SK-N-SH treated with all-trans-retinoic acid at 6 μM for 48 hours (cell line): ENCODE measurements around the gene TSHZ3.

Source experiments
- ATAC-seq: fragments of 200-7000 bp; cut with Tn5 transposase; 3 replicates; pipeline ENCODE4 v1.9.1; 2020; ENCODE audit warnings: mild to moderate bottlenecking, moderate library complexity
- ARNTL ChIP-seq: fragments of 450-650 bp; formaldehyde crosslinking; IDR thresholded peaks from 2 replicates; pipeline ENCODE4 v1.5.0; 2020; ENCODE audit warnings: low read depth, mild to moderate bottlenecking, moderate library complexity, borderline replicate concordance
- BACH2 ChIP-seq: fragments of 250-450 bp; sonication (Bioruptor Pico); IDR thresholded peaks from 2 replicates; pipeline ENCODE4 v1.9.0; 2021; ENCODE audit warnings: mild to moderate bottlenecking, borderline replicate concordance
- ESRRG ChIP-seq: fragments of 250-450 bp; sonication (Bioruptor Pico); IDR thresholded peaks from 2 replicates; pipeline ENCODE4 v1.6.1; 2021; ENCODE audit warnings: mild to moderate bottlenecking
- ISL1 ChIP-seq: fragments of 250-450 bp; sonication (Bioruptor Pico); IDR thresholded peaks from 2 replicates; pipeline ENCODE4 v2.1.2; 2022; ENCODE audit warnings: mild to moderate bottlenecking, moderate library complexity
- OSR1 ChIP-seq: fragments of 250-450 bp; sonication (Bioruptor Pico); IDR thresholded peaks from 2 replicates; pipeline ENCODE4 v1.8.0; 2022; ENCODE audit warnings: moderate library complexity, mild to moderate bottlenecking, inconsistent platforms
- PPARA ChIP-seq: fragments of 250-450 bp; sonication (Bioruptor Pico); IDR thresholded peaks from 2 replicates; pipeline ENCODE4 v1.5.0; 2020; ENCODE audit warnings: mild to moderate bottlenecking, borderline replicate concordance
- RARB ChIP-seq: fragments of 250-450 bp; sonication (Bioruptor Pico); IDR thresholded peaks from 2 replicates; pipeline ENCODE4 v1.8.0; 2021; ENCODE audit warnings: mild to moderate bottlenecking, moderate library complexity
- SNAI2 ChIP-seq: fragments of 250-450 bp; sonication (Bioruptor Pico); IDR thresholded peaks from 2 replicates; pipeline ENCODE4 v1.5.0; 2020; ENCODE audit warnings: mild to moderate bottlenecking, moderate library complexity
- TOX ChIP-seq: fragments of 250-450 bp; sonication (Bioruptor Pico); IDR thresholded peaks from 2 replicates; pipeline ENCODE4 v1.8.0; 2021; ENCODE audit warnings: mild to moderate bottlenecking, moderate library complexity, borderline replicate concordance
- ZC3H10 ChIP-seq: fragments of 250-450 bp; sonication (Bioruptor Pico); IDR thresholded peaks from 2 replicates; pipeline ENCODE4 v1.5.1; 2021; ENCODE audit warnings: mild to moderate bottlenecking, moderate library complexity
- ZFP30 ChIP-seq: fragments of 450-650 bp; formaldehyde crosslinking; IDR thresholded peaks from 2 replicates; pipeline ENCODE4 v1.5.0; 2022; ENCODE audit warnings: mild to moderate bottlenecking, moderate library complexity
- ZNF565 ChIP-seq: fragments of 450-650 bp; formaldehyde crosslinking; conservative IDR thresholded peaks from 2 replicates; pipeline ENCODE4 v1.5.0; 2020; ENCODE audit warnings: low read depth, mild to moderate bottlenecking, moderate library complexity
- ZNF70 ChIP-seq: fragments of 450-650 bp; formaldehyde crosslinking; IDR thresholded peaks from 2 replicates; pipeline ENCODE4 v1.5.0; 2020; ENCODE audit warnings: mild to moderate bottlenecking, moderate library complexity
- ZNF8 ChIP-seq: fragments of 450-650 bp; formaldehyde crosslinking; IDR thresholded peaks from 2 replicates; pipeline ENCODE4 v1.5.0; 2020; ENCODE audit warnings: mild to moderate bottlenecking, moderate library complexity
- TF ChIP-seq, protein P1 (sequence below): fragments of 250-450 bp; sonication (Bioruptor Pico); IDR thresholded peaks from 2 replicates; pipeline ENCODE4 v1.8.0; 2020; ENCODE audit warnings: mild to moderate bottlenecking, moderate library complexity, borderline replicate concordance
- TF ChIP-seq, protein P2 (sequence below): fragments of 250-450 bp; sonication (Bioruptor Pico); IDR thresholded peaks from 2 replicates; pipeline ENCODE4 v1.5.0; 2020; ENCODE audit warnings: mild to moderate bottlenecking, moderate library complexity
- TF ChIP-seq, protein P3 (sequence below): fragments of 250-450 bp; sonication (Bioruptor Pico); IDR thresholded peaks from 2 replicates; pipeline ENCODE4 v1.5.1; 2021; ENCODE audit warnings: mild to moderate bottlenecking, moderate library complexity
- TF ChIP-seq, protein P4 (sequence below): fragments of 250-450 bp; sonication (Bioruptor Pico); IDR thresholded peaks from 2 replicates; pipeline ENCODE4 v1.5.1; 2020; ENCODE audit warnings: low read depth, mild to moderate bottlenecking, moderate library complexity
- TF ChIP-seq, protein P5 (sequence below): fragments of 250-450 bp; sonication (Bioruptor Pico); IDR thresholded peaks from 2 replicates; pipeline ENCODE4 v1.8.0; 2021; ENCODE audit warnings: low read depth, mild to moderate bottlenecking, moderate library complexity, borderline replicate concordance

The TSHZ3 gene

DNA sequence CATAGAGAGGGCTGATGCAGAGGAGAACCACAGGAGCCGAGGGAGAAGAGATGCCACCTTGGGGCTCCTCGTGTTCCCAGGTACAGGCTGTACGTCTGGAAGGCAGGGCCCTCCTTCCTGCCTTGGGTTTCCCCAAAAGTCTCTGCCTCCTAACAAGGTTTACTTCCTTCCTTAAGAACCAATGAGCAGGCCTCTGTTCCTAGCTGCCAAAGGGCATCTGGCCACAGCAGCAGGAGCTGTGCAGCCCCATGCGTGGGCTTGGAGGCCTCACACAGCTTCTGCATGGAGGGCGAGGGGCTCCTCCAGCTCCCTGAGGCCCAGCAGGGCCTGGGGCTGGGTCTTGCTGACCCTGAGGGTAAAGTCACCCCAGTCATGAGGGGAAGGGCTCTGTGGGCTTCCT lies 40.6 kb upstream of the TSHZ3 start:
- TF ChIP-seq PPARA (CRISPR knock-in tag) (no peak), ZC3H10 (no peak), ISL1 (CRISPR knock-in tag) (no peak), OSR1 (CRISPR knock-in tag) (no peak), RARB (CRISPR knock-in tag) (no peak), BACH2 (CRISPR knock-in tag) (no peak), ESRRG (CRISPR knock-in tag) (no peak), ZNF70 (CRISPR knock-in tag) (no peak), ARNTL (CRISPR knock-in tag) (no peak), TOX (CRISPR knock-in tag) (no peak), ZNF8 (CRISPR knock-in tag) (no peak), SNAI2 (CRISPR knock-in tag) (no peak)
- TF ChIP-seq, protein P1, sequence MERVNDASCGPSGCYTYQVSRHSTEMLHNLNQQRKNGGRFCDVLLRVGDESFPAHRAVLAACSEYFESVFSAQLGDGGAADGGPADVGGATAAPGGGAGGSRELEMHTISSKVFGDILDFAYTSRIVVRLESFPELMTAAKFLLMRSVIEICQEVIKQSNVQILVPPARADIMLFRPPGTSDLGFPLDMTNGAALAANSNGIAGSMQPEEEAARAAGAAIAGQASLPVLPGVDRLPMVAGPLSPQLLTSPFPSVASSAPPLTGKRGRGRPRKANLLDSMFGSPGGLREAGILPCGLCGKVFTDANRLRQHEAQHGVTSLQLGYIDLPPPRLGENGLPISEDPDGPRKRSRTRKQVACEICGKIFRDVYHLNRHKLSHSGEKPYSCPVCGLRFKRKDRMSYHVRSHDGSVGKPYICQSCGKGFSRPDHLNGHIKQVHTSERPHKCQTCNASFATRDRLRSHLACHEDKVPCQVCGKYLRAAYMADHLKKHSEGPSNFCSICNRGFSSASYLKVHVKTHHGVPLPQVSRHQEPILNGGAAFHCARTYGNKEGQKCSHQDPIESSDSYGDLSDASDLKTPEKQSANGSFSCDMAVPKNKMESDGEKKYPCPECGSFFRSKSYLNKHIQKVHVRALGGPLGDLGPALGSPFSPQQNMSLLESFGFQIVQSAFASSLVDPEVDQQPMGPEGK, result no peak
- TF ChIP-seq, protein P2, sequence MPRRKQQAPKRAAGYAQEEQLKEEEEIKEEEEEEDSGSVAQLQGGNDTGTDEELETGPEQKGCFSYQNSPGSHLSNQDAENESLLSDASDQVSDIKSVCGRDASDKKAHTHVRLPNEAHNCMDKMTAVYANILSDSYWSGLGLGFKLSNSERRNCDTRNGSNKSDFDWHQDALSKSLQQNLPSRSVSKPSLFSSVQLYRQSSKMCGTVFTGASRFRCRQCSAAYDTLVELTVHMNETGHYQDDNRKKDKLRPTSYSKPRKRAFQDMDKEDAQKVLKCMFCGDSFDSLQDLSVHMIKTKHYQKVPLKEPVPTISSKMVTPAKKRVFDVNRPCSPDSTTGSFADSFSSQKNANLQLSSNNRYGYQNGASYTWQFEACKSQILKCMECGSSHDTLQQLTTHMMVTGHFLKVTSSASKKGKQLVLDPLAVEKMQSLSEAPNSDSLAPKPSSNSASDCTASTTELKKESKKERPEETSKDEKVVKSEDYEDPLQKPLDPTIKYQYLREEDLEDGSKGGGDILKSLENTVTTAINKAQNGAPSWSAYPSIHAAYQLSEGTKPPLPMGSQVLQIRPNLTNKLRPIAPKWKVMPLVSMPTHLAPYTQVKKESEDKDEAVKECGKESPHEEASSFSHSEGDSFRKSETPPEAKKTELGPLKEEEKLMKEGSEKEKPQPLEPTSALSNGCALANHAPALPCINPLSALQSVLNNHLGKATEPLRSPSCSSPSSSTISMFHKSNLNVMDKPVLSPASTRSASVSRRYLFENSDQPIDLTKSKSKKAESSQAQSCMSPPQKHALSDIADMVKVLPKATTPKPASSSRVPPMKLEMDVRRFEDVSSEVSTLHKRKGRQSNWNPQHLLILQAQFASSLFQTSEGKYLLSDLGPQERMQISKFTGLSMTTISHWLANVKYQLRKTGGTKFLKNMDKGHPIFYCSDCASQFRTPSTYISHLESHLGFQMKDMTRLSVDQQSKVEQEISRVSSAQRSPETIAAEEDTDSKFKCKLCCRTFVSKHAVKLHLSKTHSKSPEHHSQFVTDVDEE (CRISPR knock-in tag), result no peak
- TF ChIP-seq, protein P3, sequence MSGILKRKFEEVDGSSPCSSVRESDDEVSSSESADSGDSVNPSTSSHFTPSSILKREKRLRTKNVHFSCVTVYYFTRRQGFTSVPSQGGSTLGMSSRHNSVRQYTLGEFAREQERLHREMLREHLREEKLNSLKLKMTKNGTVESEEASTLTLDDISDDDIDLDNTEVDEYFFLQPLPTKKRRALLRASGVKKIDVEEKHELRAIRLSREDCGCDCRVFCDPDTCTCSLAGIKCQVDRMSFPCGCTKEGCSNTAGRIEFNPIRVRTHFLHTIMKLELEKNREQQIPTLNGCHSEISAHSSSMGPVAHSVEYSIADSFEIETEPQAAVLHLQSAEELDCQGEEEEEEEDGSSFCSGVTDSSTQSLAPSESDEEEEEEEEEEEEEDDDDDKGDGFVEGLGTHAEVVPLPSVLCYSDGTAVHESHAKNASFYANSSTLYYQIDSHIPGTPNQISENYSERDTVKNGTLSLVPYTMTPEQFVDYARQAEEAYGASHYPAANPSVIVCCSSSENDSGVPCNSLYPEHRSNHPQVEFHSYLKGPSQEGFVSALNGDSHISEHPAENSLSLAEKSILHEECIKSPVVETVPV (CRISPR knock-in tag), result no peak
- TF ChIP-seq, protein P4, sequence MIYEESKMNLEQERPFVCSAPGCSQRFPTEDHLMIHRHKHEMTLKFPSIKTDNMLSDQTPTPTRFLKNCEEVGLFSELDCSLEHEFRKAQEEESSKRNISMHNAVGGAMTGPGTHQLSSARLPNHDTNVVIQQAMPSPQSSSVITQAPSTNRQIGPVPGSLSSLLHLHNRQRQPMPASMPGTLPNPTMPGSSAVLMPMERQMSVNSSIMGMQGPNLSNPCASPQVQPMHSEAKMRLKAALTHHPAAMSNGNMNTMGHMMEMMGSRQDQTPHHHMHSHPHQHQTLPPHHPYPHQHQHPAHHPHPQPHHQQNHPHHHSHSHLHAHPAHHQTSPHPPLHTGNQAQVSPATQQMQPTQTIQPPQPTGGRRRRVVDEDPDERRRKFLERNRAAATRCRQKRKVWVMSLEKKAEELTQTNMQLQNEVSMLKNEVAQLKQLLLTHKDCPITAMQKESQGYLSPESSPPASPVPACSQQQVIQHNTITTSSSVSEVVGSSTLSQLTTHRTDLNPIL (CRISPR knock-in tag), result no peak
- TF ChIP-seq, protein P5, sequence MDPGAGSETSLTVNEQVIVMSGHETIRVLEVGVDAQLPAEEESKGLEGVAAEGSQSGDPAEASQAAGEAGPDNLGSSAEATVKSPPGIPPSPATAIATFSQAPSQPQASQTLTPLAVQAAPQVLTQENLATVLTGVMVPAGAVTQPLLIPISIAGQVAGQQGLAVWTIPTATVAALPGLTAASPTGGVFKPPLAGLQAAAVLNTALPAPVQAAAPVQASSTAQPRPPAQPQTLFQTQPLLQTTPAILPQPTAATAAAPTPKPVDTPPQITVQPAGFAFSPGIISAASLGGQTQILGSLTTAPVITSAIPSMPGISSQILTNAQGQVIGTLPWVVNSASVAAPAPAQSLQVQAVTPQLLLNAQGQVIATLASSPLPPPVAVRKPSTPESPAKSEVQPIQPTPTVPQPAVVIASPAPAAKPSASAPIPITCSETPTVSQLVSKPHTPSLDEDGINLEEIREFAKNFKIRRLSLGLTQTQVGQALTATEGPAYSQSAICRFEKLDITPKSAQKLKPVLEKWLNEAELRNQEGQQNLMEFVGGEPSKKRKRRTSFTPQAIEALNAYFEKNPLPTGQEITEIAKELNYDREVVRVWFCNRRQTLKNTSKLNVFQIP (CRISPR knock-in tag), result no peak
- TF ChIP-seq, all 23 proteins: peak for 0

DNA sequence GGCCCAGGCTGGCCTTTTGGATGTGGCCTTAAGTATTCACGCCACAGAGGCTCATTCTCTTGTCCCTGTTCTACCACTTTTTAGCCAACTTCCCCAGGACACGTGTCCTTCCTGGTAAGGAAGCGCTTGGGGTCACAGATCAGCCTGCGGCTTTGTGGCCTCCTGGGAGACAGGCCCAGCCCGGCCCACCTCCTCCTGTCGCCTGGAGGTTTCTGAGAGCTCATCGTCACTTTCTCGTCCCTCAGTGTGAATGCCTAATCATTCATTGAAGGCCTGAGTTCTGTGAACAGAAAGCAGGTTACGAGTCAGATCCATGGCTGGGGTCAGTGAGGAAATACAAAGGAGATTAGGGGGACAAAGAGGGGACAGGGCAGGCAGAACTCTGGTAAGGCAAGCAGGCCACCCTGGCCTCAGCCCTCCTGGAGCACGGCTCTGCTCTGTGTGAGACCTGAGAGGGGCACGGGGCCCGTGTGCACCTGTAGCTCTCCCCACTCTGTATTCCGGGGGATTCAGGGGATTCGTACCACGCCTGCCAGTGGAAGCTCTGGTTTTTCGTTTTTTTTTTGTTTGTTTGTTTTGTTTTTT lies 38.6 kb upstream of the TSHZ3 start:
- no peak for ATAC-seq

More for the DNA sequence above, 40.6 kb upstream of the TSHZ3 start:
- ATAC-seq, result no peak

More for the DNA sequence above, 38.6 kb upstream of the TSHZ3 start:
- TF ChIP-seq ZC3H10 (no peak), ZNF8 (CRISPR knock-in tag) (no peak), RARB (CRISPR knock-in tag) (no peak), BACH2 (CRISPR knock-in tag) (no peak), ZNF565 (CRISPR knock-in tag) (no peak), SNAI2 (CRISPR knock-in tag) (no peak), ZFP30 (no peak), ISL1 (CRISPR knock-in tag) (no peak), ARNTL (CRISPR knock-in tag) (no peak), ESRRG (CRISPR knock-in tag) (no peak)
- TF ChIP-seq, protein P3 (CRISPR knock-in tag), result no peak
- TF ChIP-seq, protein P5 (CRISPR knock-in tag), result no peak
- TF ChIP-seq, protein P2 (CRISPR knock-in tag), result no peak
